GM23338 (cell line): ENCODE data around the gene NCK2. TPM values are rescaled to one million over a fixed set of nuclear protein-coding genes. Genes with fewer than 3 reads are reported as not detected.

Experiments used
- ATAC-seq: fragments of 200-7000 bp; cut with Tn5 transposase; 3 replicates; pipeline ENCODE4 v1.9.1; 2020
- DNase-seq: peaks from one replicate; pipeline ENCODE4 v3.0.0-alpha.2; 2015; ENCODE audit warnings: low spot score
- H2AFZ ChIP-seq: fragments of 200-600 bp; sonication (generic); 2 replicates; pipeline ENCODE4 v1.8.0; 2016; ENCODE audit warnings: antibody characterized with exemption, mild to moderate bottlenecking, moderate library complexity
- H3F3A ChIP-seq: fragments of 200-600 bp; sonication (generic); replicated peaks from 2 replicates; pipeline ENCODE4 v1.8.0; 2017; ENCODE audit warnings: antibody characterized with exemption, mixed run types, low read depth
- H3K27ac ChIP-seq: fragments of 200-600 bp; sonication (generic); 2 replicates; pipeline ENCODE4 v1.6.1; 2016; ENCODE audit warnings: low read depth
- H3K27me3 ChIP-seq: fragments of 200-600 bp; sonication (generic); 2 replicates; pipeline ENCODE4 v1.8.0; 2016; ENCODE audit warnings: mild to moderate bottlenecking, mixed run types, moderate library complexity; ENCODE audit not compliant: insufficient read depth
- H3K36me3 ChIP-seq: fragments of 200-600 bp; sonication (generic); 2 replicates; pipeline ENCODE4 v1.8.0; 2016; ENCODE audit warnings: mild to moderate bottlenecking; ENCODE audit not compliant: insufficient read depth
- H3K4me1 ChIP-seq: fragments of 200-600 bp; sonication (generic); 2 replicates; pipeline ENCODE4 v1.8.0; 2016; ENCODE audit warnings: mild to moderate bottlenecking, moderate library complexity; ENCODE audit not compliant: insufficient read depth
- H3K4me2 ChIP-seq: fragments of 200-600 bp; sonication (generic); 2 replicates; pipeline ENCODE4 v1.7.1; 2017; ENCODE audit warnings: mixed run types
- H3K4me3 ChIP-seq: fragments of 200-600 bp; sonication (generic); 2 replicates; pipeline ENCODE4 v1.6.1; 2016; ENCODE audit warnings: mixed run types
- H3K79me2 ChIP-seq: fragments of 200-600 bp; sonication (generic); replicated peaks from 2 replicates; pipeline ENCODE4 v1.8.0; 2017; ENCODE audit warnings: mild to moderate bottlenecking; ENCODE audit not compliant: insufficient read depth
- H3K9me2 ChIP-seq: fragments of 200-600 bp; sonication (generic); 2 replicates; pipeline ENCODE4 v1.8.0; 2017; ENCODE audit not compliant: insufficient read depth
- H4K20me1 ChIP-seq: fragments of 200-600 bp; sonication (generic); replicated peaks from 2 replicates; pipeline ENCODE4 v1.8.0; 2017; ENCODE audit warnings: mild to moderate bottlenecking; ENCODE audit not compliant: insufficient read depth
- H3K27ac Mint-ChIP-seq: 2 replicates; pipeline ENCODE4 v1.8.0; 2020; ENCODE audit warnings: inconsistent platforms, mild to moderate bottlenecking, moderate library complexity, mixed read lengths
- H3K27me3 Mint-ChIP-seq: 3 replicates; pipeline ENCODE4 v1.8.0; 2022; ENCODE audit warnings: low read depth, mild to moderate bottlenecking, moderate library complexity, mixed read lengths, inconsistent platforms; ENCODE audit not compliant: insufficient read depth, poor library complexity
- H3K36me3 Mint-ChIP-seq: 3 replicates; pipeline ENCODE4 v1.8.0; 2021; ENCODE audit warnings: low read depth, mild to moderate bottlenecking, inconsistent platforms, moderate library complexity, mixed read lengths
- H3K4me1 Mint-ChIP-seq: 3 replicates; pipeline ENCODE4 v1.8.0; 2020; ENCODE audit warnings: mild to moderate bottlenecking, inconsistent platforms, mixed read lengths
- H3K4me3 Mint-ChIP-seq: 3 replicates; pipeline ENCODE4 v1.8.0; 2021; ENCODE audit warnings: moderate library complexity, mild to moderate bottlenecking, inconsistent platforms, mixed read lengths
- H3K9me3 Mint-ChIP-seq: 3 replicates; pipeline ENCODE4 v1.8.0; 2020; ENCODE audit warnings: moderate library complexity, mild to moderate bottlenecking, inconsistent platforms, mixed read lengths
- CREB1 ChIP-seq: fragments of 250-450 bp; sonication (Bioruptor Pico); IDR thresholded peaks from 2 replicates; pipeline ENCODE4 v1.5.0; 2020; ENCODE audit warnings: low read depth, mild to moderate bottlenecking, moderate library complexity
- EZH2 ChIP-seq: fragments of 200-600 bp; sonication (generic); IDR thresholded peaks from one replicate; pipeline ENCODE4 v1.8.0; 2017; ENCODE audit warnings: antibody characterized with exemption, mild to moderate bottlenecking, low read depth; ENCODE audit not compliant: unreplicated experiment
- EZH2phosphoT487 ChIP-seq: fragments of 200-600 bp; sonication (generic); IDR thresholded peaks from one replicate; pipeline ENCODE4 v1.8.1; 2018; ENCODE audit warnings: antibody characterized with exemption; ENCODE audit not compliant: unreplicated experiment
- JUNB ChIP-seq: IDR thresholded peaks from one replicate; pipeline ENCODE4 v1.6.1; 2016; ENCODE audit warnings: antibody characterized with exemption; ENCODE audit not compliant: unreplicated experiment
- NANOG ChIP-seq: IDR thresholded peaks from 2 replicates; pipeline ENCODE4 v1.6.1; 2016; ENCODE audit warnings: antibody characterized with exemption, borderline replicate concordance
- POLR2AphosphoS5 ChIP-seq: IDR thresholded peaks from 2 replicates; pipeline ENCODE4 v1.6.1; 2016; ENCODE audit warnings: antibody characterized with exemption, low read depth
- STAT1 ChIP-seq: IDR thresholded peaks from one replicate; pipeline ENCODE4 v1.6.1; 2016; ENCODE audit warnings: antibody characterized with exemption; ENCODE audit not compliant: unreplicated experiment
- ZNF114 ChIP-seq: fragments of 250-450 bp; sonication (Bioruptor Pico); IDR thresholded peaks from 2 replicates; pipeline ENCODE4 v1.5.0; 2020; ENCODE audit warnings: mild to moderate bottlenecking, moderate library complexity
- ZNF331 ChIP-seq: fragments of 250-450 bp; sonication (Bioruptor Pico); IDR thresholded peaks from 2 replicates; pipeline ENCODE4 v1.5.0; 2020; ENCODE audit warnings: low read depth, mild to moderate bottlenecking, moderate library complexity
- polyA plus RNA-seq: library from polyadenylated mRNA; unstranded; fragments of >200 nt; fragmentation: Nextera tagmentation; extraction: Ambion mirVana; gene quantifications from 2 replicates; pipeline ENCODE4 v1.2.1, GENCODE V29; 2016
- total RNA-seq: library from RNA; depleted of rRNA; stranded (reverse); fragments of >200 nt; shearing (Covaris generic); gene quantifications from 2 replicates; pipeline ENCODE4 v1.2.3, GENCODE V29; 2014
- TF ChIP-seq, protein P1 (sequence below): fragments of 250-450 bp; sonication (Bioruptor Pico); IDR thresholded peaks from 2 replicates; pipeline ENCODE4 v1.5.0; 2020; ENCODE audit warnings: mild to moderate bottlenecking, moderate library complexity
- TF ChIP-seq, protein P2 (sequence below), 2 experiments: fragments of 200-600 bp in 1 of 2; sonication (generic) in 1 of 2; conservative IDR thresholded peaks; 2 replicates each; pipeline versions ENCODE4 v1.5.1 to v1.6.1; 2016 to 2017; ENCODE audit warnings: antibody characterized with exemption in 2 of 2, low read depth in 2 of 2, mild to moderate bottlenecking in 2 of 2, moderate library complexity in 1 of 2
- TF ChIP-seq, protein P3 (sequence below): IDR thresholded peaks from one replicate; pipeline ENCODE4 v1.6.1; 2018; ENCODE audit warnings: antibody characterized with exemption; ENCODE audit not compliant: unreplicated experiment
- TF ChIP-seq, protein P4 (sequence below): IDR thresholded peaks from 2 replicates; pipeline ENCODE4 v1.6.1; 2016; ENCODE audit warnings: antibody characterized with exemption

NCK2 gene
- total and polyA plus RNA-seq, 2 experiments from 2014 or later: 26.9 to 59.9 TPM

DNA sequence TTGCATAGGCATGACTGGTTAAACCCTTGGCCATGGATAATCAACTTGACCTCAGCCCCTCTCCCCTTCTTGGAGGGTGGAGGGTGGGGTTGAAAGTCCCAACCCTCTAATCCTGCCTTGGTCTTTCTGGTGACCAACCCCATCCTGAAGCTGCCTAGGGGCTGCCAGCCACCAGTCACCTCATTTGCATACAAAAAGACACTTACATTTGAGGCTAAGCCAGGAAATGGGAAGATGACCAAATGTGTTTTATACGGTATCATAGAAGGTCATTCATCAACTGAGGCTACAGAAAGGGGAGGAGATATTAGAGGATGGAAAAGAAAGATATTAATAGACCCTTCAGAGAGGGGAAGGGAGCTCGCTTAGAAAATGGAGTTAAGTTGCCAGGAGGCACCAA lies 96.8 kb downstream of the NCK2 start:
- H3K27ac Mint-ChIP-seq: no peak overlapping the region
- H3K27ac ChIP-seq: no peak overlapping the region

More for the DNA sequence above, 96.8 kb downstream of the NCK2 start:
- no peak overlapping the region for H3K4me3 Mint-ChIP-seq
- no peak for ATAC-seq
- no peak overlapping the region for H3K4me3 ChIP-seq
- H3F3A ChIP-seq: no peaks in the 10 kb centered on the region
- no peak for TF ChIP-seq ZNF331 (CRISPR knock-in tag)
- TF ChIP-seq, protein P1, sequence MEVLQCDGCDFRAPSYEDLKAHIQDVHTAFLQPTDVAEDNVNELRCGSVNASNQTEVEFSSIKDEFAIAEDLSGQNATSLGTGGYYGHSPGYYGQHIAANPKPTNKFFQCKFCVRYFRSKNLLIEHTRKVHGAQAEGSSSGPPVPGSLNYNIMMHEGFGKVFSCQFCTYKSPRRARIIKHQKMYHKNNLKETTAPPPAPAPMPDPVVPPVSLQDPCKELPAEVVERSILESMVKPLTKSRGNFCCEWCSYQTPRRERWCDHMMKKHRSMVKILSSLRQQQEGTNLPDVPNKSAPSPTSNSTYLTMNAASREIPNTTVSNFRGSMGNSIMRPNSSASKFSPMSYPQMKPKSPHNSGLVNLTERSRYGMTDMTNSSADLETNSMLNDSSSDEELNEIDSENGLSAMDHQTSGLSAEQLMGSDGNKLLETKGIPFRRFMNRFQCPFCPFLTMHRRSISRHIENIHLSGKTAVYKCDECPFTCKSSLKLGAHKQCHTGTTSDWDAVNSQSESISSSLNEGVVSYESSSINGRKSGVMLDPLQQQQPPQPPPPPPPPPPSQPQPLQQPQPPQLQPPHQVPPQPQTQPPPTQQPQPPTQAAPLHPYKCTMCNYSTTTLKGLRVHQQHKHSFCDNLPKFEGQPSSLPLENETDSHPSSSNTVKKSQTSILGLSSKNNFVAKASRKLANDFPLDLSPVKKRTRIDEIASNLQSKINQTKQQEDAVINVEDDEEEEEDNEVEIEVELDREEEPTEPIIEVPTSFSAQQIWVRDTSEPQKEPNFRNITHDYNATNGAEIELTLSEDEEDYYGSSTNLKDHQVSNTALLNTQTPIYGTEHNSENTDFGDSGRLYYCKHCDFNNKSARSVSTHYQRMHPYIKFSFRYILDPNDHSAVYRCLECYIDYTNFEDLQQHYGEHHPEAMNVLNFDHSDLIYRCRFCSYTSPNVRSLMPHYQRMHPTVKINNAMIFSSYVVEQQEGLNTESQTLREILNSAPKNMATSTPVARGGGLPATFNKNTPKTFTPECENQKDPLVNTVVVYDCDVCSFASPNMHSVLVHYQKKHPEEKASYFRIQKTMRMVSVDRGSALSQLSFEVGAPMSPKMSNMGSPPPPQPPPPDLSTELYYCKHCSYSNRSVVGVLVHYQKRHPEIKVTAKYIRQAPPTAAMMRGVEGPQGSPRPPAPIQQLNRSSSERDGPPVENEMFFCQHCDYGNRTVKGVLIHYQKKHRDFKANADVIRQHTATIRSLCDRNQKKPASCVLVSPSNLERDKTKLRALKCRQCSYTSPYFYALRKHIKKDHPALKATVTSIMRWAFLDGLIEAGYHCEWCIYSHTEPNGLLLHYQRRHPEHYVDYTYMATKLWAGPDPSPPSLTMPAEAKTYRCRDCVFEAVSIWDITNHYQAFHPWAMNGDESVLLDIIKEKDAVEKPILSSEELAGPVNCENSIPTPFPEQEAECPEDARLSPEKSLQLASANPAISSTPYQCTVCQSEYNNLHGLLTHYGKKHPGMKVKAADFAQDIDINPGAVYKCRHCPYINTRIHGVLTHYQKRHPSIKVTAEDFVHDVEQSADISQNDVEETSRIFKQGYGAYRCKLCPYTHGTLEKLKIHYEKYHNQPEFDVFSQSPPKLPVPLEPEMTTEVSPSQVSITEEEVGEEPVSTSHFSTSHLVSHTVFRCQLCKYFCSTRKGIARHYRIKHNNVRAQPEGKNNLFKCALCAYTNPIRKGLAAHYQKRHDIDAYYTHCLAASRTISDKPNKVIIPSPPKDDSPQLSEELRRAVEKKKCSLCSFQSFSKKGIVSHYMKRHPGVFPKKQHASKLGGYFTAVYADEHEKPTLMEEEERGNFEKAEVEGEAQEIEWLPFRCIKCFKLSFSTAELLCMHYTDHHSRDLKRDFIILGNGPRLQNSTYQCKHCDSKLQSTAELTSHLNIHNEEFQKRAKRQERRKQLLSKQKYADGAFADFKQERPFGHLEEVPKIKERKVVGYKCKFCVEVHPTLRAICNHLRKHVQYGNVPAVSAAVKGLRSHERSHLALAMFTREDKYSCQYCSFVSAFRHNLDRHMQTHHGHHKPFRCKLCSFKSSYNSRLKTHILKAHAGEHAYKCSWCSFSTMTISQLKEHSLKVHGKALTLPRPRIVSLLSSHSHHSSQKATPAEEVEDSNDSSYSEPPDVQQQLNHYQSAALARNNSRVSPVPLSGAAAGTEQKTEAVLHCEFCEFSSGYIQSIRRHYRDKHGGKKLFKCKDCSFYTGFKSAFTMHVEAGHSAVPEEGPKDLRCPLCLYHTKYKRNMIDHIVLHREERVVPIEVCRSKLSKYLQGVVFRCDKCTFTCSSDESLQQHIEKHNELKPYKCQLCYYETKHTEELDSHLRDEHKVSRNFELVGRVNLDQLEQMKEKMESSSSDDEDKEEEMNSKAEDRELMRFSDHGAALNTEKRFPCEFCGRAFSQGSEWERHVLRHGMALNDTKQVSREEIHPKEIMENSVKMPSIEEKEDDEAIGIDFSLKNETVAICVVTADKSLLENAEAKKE (CRISPR knock-in tag): no peak
- TF ChIP-seq JUNB: no peak
- no peak for TF ChIP-seq POLR2AphosphoS5
- no peak for TF ChIP-seq CREB1 (CRISPR knock-in tag)
- TF ChIP-seq, protein P2, sequence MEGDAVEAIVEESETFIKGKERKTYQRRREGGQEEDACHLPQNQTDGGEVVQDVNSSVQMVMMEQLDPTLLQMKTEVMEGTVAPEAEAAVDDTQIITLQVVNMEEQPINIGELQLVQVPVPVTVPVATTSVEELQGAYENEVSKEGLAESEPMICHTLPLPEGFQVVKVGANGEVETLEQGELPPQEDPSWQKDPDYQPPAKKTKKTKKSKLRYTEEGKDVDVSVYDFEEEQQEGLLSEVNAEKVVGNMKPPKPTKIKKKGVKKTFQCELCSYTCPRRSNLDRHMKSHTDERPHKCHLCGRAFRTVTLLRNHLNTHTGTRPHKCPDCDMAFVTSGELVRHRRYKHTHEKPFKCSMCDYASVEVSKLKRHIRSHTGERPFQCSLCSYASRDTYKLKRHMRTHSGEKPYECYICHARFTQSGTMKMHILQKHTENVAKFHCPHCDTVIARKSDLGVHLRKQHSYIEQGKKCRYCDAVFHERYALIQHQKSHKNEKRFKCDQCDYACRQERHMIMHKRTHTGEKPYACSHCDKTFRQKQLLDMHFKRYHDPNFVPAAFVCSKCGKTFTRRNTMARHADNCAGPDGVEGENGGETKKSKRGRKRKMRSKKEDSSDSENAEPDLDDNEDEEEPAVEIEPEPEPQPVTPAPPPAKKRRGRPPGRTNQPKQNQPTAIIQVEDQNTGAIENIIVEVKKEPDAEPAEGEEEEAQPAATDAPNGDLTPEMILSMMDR (conservative IDR thresholded peaks at IDR 0.05; ENCODE audit: low read depth in 2 of 2): no peak
- TF ChIP-seq, protein P3, sequence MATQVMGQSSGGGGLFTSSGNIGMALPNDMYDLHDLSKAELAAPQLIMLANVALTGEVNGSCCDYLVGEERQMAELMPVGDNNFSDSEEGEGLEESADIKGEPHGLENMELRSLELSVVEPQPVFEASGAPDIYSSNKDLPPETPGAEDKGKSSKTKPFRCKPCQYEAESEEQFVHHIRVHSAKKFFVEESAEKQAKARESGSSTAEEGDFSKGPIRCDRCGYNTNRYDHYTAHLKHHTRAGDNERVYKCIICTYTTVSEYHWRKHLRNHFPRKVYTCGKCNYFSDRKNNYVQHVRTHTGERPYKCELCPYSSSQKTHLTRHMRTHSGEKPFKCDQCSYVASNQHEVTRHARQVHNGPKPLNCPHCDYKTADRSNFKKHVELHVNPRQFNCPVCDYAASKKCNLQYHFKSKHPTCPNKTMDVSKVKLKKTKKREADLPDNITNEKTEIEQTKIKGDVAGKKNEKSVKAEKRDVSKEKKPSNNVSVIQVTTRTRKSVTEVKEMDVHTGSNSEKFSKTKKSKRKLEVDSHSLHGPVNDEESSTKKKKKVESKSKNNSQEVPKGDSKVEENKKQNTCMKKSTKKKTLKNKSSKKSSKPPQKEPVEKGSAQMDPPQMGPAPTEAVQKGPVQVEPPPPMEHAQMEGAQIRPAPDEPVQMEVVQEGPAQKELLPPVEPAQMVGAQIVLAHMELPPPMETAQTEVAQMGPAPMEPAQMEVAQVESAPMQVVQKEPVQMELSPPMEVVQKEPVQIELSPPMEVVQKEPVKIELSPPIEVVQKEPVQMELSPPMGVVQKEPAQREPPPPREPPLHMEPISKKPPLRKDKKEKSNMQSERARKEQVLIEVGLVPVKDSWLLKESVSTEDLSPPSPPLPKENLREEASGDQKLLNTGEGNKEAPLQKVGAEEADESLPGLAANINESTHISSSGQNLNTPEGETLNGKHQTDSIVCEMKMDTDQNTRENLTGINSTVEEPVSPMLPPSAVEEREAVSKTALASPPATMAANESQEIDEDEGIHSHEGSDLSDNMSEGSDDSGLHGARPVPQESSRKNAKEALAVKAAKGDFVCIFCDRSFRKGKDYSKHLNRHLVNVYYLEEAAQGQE: no peak
- no peak for TF ChIP-seq ZNF114 (CRISPR knock-in tag)
- TF ChIP-seq EZH2phosphoT487: no peak
- TF ChIP-seq, protein P4, sequence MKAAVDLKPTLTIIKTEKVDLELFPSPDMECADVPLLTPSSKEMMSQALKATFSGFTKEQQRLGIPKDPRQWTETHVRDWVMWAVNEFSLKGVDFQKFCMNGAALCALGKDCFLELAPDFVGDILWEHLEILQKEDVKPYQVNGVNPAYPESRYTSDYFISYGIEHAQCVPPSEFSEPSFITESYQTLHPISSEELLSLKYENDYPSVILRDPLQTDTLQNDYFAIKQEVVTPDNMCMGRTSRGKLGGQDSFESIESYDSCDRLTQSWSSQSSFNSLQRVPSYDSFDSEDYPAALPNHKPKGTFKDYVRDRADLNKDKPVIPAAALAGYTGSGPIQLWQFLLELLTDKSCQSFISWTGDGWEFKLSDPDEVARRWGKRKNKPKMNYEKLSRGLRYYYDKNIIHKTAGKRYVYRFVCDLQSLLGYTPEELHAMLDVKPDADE: no peak
- TF ChIP-seq EZH2: no peak
- no peak for TF ChIP-seq STAT1
- TF ChIP-seq NANOG: no peak
- no peak for DNase-seq
- H3K4me2 ChIP-seq: no peak overlapping the region
- H3K36me3 ChIP-seq: no peaks in the 10 kb centered on the region
- no peaks in the 10 kb centered on the region for H3K9me3 Mint-ChIP-seq
- no peak overlapping the region for H2AFZ ChIP-seq
- H4K20me1 ChIP-seq: peaks cover 3% of the 10 kb centered on the region; the same call in 1 of the 2 replicates
- peaks cover 55% of the 10 kb centered on the region for H3K4me1 Mint-ChIP-seq
- peaks cover 5% of the 10 kb centered on the region for H3K27me3 Mint-ChIP-seq
- peaks cover 84% of the 10 kb centered on the region for H3K79me2 ChIP-seq
- peaks cover 12% of the 10 kb centered on the region for H3K9me2 ChIP-seq
- H3K36me3 Mint-ChIP-seq: 0 out of 3 replicates have a peak, but pooled peaks cover 2% of the 10 kb centered on the region
- peaks cover 47% of the 10 kb centered on the region for H3K4me1 ChIP-seq
- H3K27me3 ChIP-seq: no peaks in the 10 kb centered on the region
